Left renal cortex interstitium (tissue), 4 donors: Measurements from ENCODE around the gene NDST1. TPM values are rescaled to one million over a fixed set of nuclear protein-coding genes. Genes with fewer than 3 reads are reported as not detected.
A peak's percentile ranks its signal among the peaks of the same experiment; 100 is the strongest.
"Not testable (repeated sequence)": the region's sequence is repeated elsewhere in the genome, so short reads cannot be mapped to it uniquely, and the experiment has no call there.

Experiments used
- DNase-seq, 4 donors: peaks; one replicate each; pipeline ENCODE4 v3.0.0-alpha.2; 2013; ENCODE audit warnings: low read depth in 4 of 4, low spot score in 2 of 4, missing footprints in 1 of 4
- polyA plus RNA-seq, 4 donors: library from polyadenylated mRNA; unstranded; fragments of 120-200 nt; gene quantifications; one replicate each; pipeline ENCODE4 v1.2.1, GENCODE V29; 2013; ENCODE audit not compliant: insufficient read length in 4 of 4

The NDST1 gene
- 10 to 100 TPM; 53.3 to 68.6 (median 57.9) TPM for polyA plus RNA-seq

GRCh38 chr5:150507474-150508276 lies at the start of gene NDST1:
NDST1 (plus strand) TSS chr5:150508131; CDS start chr5:150521255, 13,124 bp downstream.
- DNase-seq: no peak

- DNase-seq: peak in 1 of 4 donors; percentile 50
Measured at GRCh38 chr5:150458802-150459557, 49.0 kb upstream of the NDST1 start.

- DNase-seq: no peak
Measured at GRCh38 chr5:150460781-150461180, 47.1 kb upstream of the NDST1 start.

GRCh38 chr5:150461231-150461630 lies 46.7 kb upstream of the NDST1 start:
- no peak for DNase-seq

GRCh38 chr5:150464554-150465012 lies 43.3 kb upstream of the NDST1 start:
- no peak for DNase-seq

- no peak for DNase-seq
Measured at GRCh38 chr5:150465927-150466326, 42.0 kb upstream of the NDST1 start.

- DNase-seq: no peak
Measured at GRCh38 chr5:150468206-150468605, 39.7 kb upstream of the NDST1 start.

GRCh38 chr5:150469718-150470469 lies 38.0 kb upstream of the NDST1 start:
- DNase-seq: no peak

- DNase-seq: no peak
Measured at GRCh38 chr5:150473673-150474358, 34.1 kb upstream of the NDST1 start.

GRCh38 chr5:150476568-150476967 lies 31.4 kb upstream of the NDST1 start:
- DNase-seq: not testable (repeated sequence)

GRCh38 chr5:150479416-150479815 lies 28.5 kb upstream of the NDST1 start:
- DNase-seq: no peak

- no peak for DNase-seq
Measured at GRCh38 chr5:150481708-150481965, 26.3 kb upstream of the NDST1 start.

- no peak for DNase-seq
Measured at GRCh38 chr5:150481972-150482406, 25.9 kb upstream of the NDST1 start.

GRCh38 chr5:150484964-150485692 lies 22.8 kb upstream of the NDST1 start:
- DNase-seq: no peak

GRCh38 chr5:150485693-150486401 lies 22.1 kb upstream of the NDST1 start:
- DNase-seq: no peak

- no peak for DNase-seq
Measured at GRCh38 chr5:150486402-150487198, 21.3 kb upstream of the NDST1 start.

- DNase-seq: no peak
Measured at GRCh38 chr5:150487199-150488061, 20.5 kb upstream of the NDST1 start.
